Medulla oblongata (tissue), 1 donor: ENCODE measurements around the gene PRRG4.
"Not testable (repeated sequence)": the region's sequence is repeated elsewhere in the genome, so short reads cannot be mapped to it uniquely, and the experiment has no call there.

Source experiments
- DNase-seq: peaks from one replicate; pipeline ENCODE4 v3.0.0-alpha.2; 2015; ENCODE audit errors: extremely low spot score

Gene PRRG4

DNA sequence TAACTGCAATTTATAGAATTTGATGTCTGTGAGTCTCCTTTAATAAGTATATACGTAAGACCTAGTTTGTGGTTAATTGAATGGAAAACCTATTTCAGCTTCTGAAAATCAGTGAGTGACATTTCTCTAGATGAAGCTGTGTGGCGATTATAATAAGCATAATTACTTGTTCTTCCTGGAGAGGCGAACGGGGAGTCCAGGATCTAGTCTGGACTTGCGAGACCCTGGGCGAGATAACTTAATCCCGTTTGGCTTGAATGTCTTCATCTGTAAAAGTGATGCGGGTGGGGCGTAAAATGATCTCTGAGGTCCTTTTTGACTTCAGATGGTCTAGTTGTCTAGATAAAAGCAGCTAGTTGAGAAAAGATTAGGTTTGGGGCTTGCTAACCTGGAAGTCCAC lies 1.1 kb downstream of the PRRG4 start:
- no peak for DNase-seq

- DNase-seq, result no peak
These were observed 1.5 kb downstream of the PRRG4 start for GRCh38 chr11:32831221-32831620.

DNA sequence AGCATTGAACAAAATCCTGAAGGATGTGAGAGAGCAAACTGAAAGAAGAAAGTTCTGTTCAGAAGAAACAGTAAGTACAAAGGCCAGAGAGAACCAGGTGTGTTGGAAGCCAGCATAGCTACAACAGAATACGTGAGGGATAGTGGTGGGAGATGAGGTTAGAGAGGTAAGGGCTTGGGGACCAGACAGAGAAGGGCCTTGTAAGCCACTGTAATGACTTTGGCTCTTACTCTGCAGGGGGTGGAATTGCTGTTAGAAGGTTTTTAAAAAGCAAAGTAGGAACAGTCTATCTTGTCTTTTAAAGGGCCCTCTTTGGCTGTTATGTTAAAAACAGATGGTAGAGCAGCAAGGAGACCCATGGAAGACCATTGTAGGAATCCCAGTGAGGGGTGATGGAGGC lies 4.2 kb downstream of the PRRG4 start:
- DNase-seq, result no peak

DNA sequence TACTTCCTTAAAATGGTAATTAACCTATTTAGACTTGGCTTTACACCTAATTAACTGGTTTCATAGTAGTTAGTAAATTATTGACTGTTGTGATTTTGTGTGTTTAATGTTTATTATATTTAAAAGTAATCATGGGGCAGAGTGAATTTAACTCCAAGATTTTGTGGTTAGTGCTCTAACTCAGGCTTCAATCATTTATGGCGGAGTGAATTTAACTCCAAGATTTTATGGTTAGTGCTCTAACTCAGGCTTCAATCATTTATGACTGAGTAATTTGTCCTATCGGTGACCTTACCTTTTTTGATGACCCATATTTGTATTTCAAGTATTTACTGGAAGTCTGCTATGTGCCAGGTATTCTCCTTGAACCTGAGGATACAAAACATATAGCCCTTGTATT lies 7.2 kb downstream of the PRRG4 start:
- no peak for DNase-seq

- DNase-seq, result no peak
These were observed 9.0 kb downstream of the PRRG4 start for GRCh38 chr11:32838505-32839274.

DNA sequence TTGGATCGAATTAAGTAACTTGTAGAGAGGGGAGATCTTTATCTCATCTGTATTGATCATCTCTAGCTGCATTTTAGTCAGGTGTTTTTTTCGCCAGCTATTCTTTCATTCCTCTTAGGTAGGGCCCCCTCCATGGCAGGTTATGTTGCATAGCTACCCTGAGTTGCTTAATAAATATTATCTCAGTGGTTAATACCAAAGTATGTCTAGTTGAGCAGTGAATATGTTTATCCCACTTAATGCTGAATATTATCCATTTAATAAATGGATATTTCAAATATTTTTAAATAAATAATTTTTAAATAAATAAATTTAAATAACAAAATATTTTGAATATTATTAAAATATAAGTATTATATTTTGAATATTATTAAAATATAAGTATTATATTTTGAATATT lies 9.6 kb downstream of the PRRG4 start:
- no peak for DNase-seq

- DNase-seq, result no peak
These were observed 10.9 kb downstream of the PRRG4 start for GRCh38 chr11:32840587-32840986.

DNA sequence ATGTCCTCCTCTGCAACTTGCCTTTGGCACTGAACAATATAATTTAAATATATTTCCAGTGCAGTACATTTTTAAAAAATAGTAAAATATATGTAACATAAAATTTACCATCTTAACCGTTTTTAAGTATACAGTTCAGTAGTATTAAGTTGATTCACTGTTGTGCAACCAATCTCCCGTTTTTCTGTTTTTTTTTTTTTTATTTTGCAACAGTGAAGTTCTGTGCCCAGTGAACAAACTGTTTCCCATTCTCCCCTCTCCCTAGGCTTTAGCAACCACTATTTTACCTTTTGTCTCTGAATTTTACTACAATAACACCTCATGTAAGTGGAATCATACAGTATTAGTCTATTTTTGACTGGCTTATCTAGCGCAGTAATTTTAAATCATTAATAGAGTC lies 13.8 kb downstream of the PRRG4 start:
- no peak for DNase-seq

GRCh38 chr11:32847511-32847910 lies 17.8 kb downstream of the PRRG4 start:
- peak; percentile 73 for DNase-seq

GRCh38 chr11:32849761-32850160 lies 20.0 kb downstream of the PRRG4 start:
- no peak for DNase-seq

DNA sequence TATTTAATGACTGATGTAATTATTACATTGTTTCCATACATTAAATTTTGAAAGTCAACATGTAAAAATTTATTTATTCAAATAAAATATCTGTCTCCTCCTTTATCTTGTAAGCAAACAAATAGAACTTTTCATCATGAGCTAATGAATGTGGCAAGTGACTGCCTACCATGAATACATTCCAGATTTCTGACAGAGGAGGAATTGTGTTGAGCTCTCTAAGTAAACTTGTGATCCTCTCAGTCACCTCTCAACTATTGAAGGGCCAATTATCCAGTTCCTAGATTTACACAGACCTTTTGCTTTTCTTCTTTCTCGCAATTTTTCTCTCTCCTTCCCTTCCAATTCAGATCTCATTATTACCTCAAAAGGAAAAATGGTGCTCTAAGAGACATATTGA lies 21.5 kb downstream of the PRRG4 start:
- DNase-seq, result peak; percentile 56

- DNase-seq, result no peak
These were observed 22.5 kb downstream of the PRRG4 start for GRCh38 chr11:32852207-32852606.

- DNase-seq, result no peak
These were observed 25.9 kb downstream of the PRRG4 start for GRCh38 chr11:32855601-32856000.

- no peak for DNase-seq
These were observed 29.0 kb downstream of the PRRG4 start for GRCh38 chr11:32858731-32859130.

- DNase-seq, result no peak
These were observed 32.3 kb downstream of the PRRG4 start for GRCh38 chr11:32861850-32862577.

DNA sequence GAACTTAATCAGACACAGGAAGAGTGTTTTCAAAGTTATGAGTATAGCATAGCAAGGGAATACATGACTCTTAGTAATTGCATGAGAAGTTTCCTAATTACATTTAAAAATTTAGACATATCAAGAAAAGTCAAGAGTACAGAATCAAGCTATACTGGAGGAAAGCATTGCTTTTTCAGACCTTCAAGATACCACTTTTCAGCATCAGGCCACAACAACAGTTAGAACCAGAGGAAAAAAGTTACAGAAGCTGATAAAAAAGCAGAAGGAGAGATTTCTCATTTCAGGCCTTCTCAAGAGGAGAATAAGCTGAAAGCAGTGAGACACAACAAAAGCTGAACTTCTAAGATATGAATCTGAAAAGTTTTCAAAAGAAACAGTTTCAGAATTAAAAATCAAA lies 34.8 kb downstream of the PRRG4 start:
- DNase-seq, result no peak

- not testable (repeated sequence) for DNase-seq
These were observed 39.0 kb downstream of the PRRG4 start for GRCh38 chr11:32868752-32869151.

DNA sequence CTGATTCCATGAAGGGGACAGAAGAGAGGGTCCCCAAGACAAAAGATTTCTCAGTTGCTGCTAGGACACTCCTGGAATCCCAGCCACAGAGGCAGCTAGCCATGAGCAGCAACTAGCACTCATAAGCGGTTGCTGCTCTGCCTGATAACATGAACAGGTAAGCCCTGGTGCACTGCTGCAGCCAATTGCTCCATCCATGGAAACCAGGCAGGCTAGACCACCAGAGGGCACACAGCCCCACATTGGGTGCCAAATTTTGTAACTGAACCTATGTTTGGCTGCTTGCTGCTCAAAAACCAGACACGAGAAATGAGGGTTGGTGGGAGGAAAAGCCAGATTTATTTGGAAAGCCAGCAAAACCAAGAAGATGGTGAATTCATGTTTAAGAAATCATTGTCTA lies 40.9 kb downstream of the PRRG4 start:
- no peak for DNase-seq

DNA sequence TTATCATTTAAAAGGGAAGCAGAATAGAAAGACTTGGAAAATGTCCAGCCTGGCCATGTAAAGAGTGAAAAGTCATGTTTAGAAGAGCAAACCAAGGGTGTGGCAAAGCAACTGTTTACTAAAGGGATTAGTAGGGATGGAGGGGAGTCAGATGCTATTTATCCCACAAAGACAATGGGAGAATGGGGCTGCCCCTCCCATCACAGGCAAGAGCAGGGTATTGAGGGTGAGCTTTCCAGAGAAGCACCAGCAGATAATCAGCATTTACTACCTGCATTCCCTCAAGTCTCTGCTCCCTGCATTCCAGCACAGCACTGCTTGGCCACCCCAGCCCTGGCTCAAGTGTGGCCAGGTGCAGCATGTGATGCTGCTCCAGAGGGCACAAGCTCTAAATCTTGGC lies 44.4 kb downstream of the PRRG4 start:
- no peak for DNase-seq

DNA sequence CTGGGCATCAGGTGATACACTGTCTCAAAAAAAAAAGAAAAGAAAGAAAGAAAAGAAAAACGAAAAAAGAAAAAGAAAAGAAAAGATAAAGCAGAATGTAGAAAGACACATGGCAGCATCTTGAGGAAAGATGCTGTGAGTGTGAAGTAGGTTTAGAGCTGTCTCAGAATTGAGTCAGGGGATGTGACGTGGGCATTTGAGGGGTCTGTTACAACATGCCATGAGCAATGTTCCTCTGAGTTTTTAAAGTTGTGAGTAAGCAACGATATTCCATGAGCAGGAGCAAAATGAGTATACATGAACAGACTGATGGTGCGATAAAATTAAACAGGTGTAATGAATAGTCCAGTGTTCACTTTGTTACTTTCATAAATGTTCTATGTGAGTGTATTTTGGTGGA lies 51.6 kb downstream of the PRRG4 start:
- no peak for DNase-seq

GRCh38 chr11:32883421-32883820 lies 53.7 kb downstream of the PRRG4 start:
- DNase-seq, result no peak

DNA sequence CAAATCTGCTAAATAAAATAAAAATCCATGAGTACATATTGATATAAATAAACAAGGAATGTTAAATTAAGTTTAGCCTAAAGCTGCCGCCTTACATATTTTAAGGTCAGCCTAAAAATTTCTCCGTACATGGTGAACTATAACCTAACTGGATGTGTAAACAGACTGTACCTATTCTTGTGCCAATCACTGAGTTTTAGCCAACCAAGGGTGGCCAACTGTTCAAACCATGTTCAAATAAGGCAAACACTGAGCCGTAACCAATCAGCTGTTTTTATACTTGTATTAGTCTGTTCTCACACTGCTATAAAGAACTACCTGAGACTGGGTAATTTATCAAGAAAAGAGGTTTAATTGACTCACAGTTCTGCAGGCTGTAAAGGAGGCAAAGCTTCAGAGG lies 54.3 kb downstream of the PRRG4 start:
- no peak for DNase-seq

- no peak for DNase-seq
These were observed 55.1 kb downstream of the PRRG4 start for GRCh38 chr11:32884770-32885384.
